ENCODE results near the gene ENDOD1.
"Not testable (repeated sequence)": the region's sequence is repeated elsewhere in the genome, so short reads cannot be mapped to it uniquely, and the experiment has no call there.

The ENDOD1 gene

GRCh38 chr11:95134491-95134890, 44.8 kb downstream of the ENDOD1 start:
- no peak overlapping the region for H3K4me3 ChIP-seq (ENCODE audit: low read depth, low read length)
- in situ Hi-C loops (cut with HindIII; ENCODE audit: low sequenced_read_pairs): no loop called here
- no peak for DNase-seq (ENCODE audit: low read depth)
- no peak for TF ChIP-seq CTCF (IDR thresholded peaks at IDR 0.05; ENCODE audit: low read depth, low read length, missing control alignments)

- no peak overlapping the region for H3K4me3 ChIP-seq (ENCODE audit: low read depth, low read length)
- DNase-seq (ENCODE audit: low read depth): no peak
- no peak for TF ChIP-seq CTCF (IDR thresholded peaks at IDR 0.05; ENCODE audit: low read depth, low read length, missing control alignments)
- in situ Hi-C loops (cut with HindIII; ENCODE audit: low sequenced_read_pairs): no loop called here
Observed at GRCh38 chr11:95135155-95135554, 45.5 kb downstream of the ENDOD1 start.

- DNase-seq (ENCODE audit: low read depth): no peak
- in situ Hi-C loops (cut with HindIII; ENCODE audit: low sequenced_read_pairs): no loop called here
Observed at GRCh38 chr11:95135880-95136279, 46.2 kb downstream of the ENDOD1 start.

GRCh38 chr11:95136747-95137146, 47.1 kb downstream of the ENDOD1 start:
- in situ Hi-C loops (cut with HindIII; ENCODE audit: low sequenced_read_pairs); DNase-seq (ENCODE audit: low read depth); H3K4me3 ChIP-seq (ENCODE audit: low read depth, low read length): not testable (repeated sequence)

More at GRCh38 chr11:95135880-95136279, 46.2 kb downstream of the ENDOD1 start:
- TF ChIP-seq CTCF (IDR thresholded peaks at IDR 0.05; ENCODE audit: low read depth, low read length, missing control alignments): no peak
- no peak overlapping the region for H3K4me3 ChIP-seq (ENCODE audit: low read depth, low read length)

- no peak for DNase-seq (ENCODE audit: low read depth)
- H3K4me3 ChIP-seq (ENCODE audit: low read depth, low read length): no peak overlapping the region
- in situ Hi-C loops (cut with HindIII; ENCODE audit: low sequenced_read_pairs): no loop called here
- no peak for TF ChIP-seq CTCF (IDR thresholded peaks at IDR 0.05; ENCODE audit: low read depth, low read length, missing control alignments)
Observed at GRCh38 chr11:95137299-95137698, 47.7 kb downstream of the ENDOD1 start.

GRCh38 chr11:95138448-95138847, 48.8 kb downstream of the ENDOD1 start:
- in situ Hi-C loops (cut with HindIII; ENCODE audit: low sequenced_read_pairs): no loop called here
- no peak for DNase-seq (ENCODE audit: low read depth)
- no peak overlapping the region for H3K4me3 ChIP-seq (ENCODE audit: low read depth, low read length)
- TF ChIP-seq CTCF (IDR thresholded peaks at IDR 0.05; ENCODE audit: low read depth, low read length, missing control alignments): peak; percentile 31

- DNase-seq (ENCODE audit: low read depth): no peak
- in situ Hi-C loops (cut with HindIII; ENCODE audit: low sequenced_read_pairs): no loop called here
- TF ChIP-seq CTCF (IDR thresholded peaks at IDR 0.05; ENCODE audit: low read depth, low read length, missing control alignments): no peak
- H3K4me3 ChIP-seq (ENCODE audit: low read depth, low read length): no peak overlapping the region
Observed at GRCh38 chr11:95140397-95141033, 50.9 kb downstream of the ENDOD1 start.

All from astrocyte of the cerebellum (primary cell).